Right kidney (tissue), 1 donor: ENCODE measurements around the gene CD58.

Source experiments
- DNase-seq: peaks from one replicate; pipeline ENCODE4 v3.0.0-alpha.2; 2016

The CD58 gene

DNA sequence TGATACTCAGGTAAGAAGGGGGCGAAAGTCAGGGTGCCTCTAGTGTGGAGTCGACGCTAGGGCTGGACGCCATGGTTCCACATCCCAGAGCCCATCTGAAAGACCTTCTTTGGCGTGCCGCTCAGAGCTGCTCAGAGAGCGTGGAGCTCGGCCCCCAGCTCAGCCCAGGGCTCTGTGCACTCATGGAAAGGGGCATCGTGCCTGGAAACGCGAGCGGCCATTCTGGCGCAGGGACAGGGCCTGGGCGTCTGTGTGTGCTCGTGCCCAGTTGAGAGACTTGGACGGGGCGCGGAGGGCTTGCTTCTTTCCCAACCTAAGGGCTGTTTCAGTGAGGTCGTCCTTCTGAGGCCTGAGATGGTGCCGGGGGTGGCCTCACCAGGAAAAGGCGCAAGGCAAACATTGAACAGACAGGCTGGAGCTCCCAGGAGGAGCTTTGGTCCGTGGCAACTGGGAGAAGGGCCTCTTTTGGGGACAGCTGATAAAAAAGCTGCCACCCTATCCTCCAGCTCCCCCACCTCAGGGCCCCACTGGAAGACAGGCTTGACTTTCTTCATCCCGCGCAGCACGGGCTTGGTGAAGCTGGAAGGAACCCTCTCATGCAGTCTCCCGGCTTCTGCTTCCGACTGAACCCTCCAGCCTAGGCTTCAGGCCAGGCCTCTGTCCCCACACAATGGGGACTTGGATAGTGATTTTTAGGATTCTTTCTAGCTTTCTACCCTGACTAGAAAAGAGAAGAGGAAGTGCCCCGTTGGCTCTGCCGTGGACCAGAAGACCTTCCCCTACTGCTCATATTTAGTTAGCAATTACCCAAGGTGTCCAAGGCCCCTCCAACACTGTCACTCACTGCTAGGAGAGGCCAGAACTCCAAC, 77.1 kb downstream of the CD58 start:
- DNase-seq, result no peak

DNA sequence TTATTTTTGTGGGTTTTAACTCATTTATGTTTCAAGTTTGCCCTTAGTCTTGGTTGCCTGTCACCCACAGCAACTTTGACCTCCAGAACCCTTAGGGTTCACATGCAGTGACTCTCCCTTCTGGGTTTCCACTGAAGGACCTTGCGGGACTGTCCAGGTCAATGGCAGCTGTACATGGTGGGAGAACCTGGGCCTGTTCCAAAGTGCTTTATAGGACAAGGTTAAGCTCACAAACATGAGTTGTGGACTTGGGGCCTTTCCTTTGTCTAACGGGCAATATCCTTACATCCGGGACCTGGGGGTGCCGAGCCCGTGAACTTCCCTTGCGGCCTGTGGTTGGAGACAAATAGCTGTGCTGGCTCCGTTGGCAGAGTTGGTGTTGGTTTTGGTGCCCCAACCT, 77.8 kb downstream of the CD58 start:
- DNase-seq, result no peak

GRCh38 chr1:116492358-116492811, 78.4 kb downstream of the CD58 start:
- DNase-seq, result no peak

DNA sequence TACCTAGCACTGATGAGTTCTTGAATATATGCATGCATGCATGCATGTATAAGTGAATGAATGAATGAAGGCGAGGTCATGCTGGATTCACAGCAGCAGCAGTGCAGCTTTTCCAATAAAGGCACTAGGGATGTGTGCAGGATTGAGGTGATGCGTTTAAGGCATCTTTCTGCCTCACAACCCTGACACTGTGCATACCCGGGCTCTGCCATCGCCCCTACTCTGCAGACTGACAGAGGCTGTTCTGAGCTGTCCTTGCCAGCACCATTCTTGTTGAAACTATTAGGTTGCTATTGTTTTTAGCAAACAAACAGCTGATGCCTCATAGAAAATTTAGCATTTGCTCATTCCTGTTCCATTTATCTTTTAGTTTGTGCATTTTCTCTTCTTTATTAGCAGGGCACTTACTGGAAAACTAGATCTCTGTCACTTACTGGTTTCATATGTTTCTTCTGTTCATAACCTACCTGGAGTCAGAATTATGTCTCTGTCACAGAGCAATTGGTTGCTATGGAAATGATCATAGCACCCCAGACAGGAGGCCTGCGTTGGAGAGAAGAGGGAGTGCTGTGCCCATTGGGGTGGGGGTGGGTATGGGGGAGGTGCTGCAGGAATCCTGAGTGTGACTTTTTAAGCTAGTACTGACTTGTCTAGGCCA, 79.0 kb downstream of the CD58 start:
- DNase-seq, result no peak

- DNase-seq, result no peak
Observed at GRCh38 chr1:116490588-116490987, 80.2 kb downstream of the CD58 start.

- no peak for DNase-seq
Observed at GRCh38 chr1:116489231-116489697, 81.6 kb downstream of the CD58 start.

DNA sequence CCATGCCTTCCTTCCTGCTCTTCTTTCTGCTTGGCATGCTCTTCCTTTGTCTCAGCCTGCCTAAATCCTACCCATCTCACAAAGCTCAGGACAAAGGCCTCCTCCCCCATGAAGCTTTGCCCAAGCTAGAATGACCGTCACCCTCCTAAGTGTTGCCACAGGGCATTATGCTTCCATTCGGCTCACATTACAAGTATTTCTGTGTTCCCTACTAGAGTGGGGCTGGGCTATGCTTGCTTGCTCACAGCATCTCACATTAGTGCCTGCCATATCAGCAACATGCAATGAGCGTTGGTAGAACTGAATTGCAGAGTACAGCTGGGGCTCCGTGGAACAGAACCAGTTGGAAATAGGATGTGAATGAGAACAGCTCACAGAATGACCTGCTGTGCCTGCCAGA, 82.8 kb downstream of the CD58 start:
- no peak for DNase-seq

- DNase-seq, result no peak
Observed at GRCh38 chr1:116487583-116487982, 83.2 kb downstream of the CD58 start.

GRCh38 chr1:116487031-116487430, 83.8 kb downstream of the CD58 start:
- no peak for DNase-seq

- DNase-seq, result no peak
Observed at GRCh38 chr1:116486424-116486823, 84.4 kb downstream of the CD58 start.

GRCh38 chr1:116485976-116486375, 84.8 kb downstream of the CD58 start:
- no peak for DNase-seq

DNA sequence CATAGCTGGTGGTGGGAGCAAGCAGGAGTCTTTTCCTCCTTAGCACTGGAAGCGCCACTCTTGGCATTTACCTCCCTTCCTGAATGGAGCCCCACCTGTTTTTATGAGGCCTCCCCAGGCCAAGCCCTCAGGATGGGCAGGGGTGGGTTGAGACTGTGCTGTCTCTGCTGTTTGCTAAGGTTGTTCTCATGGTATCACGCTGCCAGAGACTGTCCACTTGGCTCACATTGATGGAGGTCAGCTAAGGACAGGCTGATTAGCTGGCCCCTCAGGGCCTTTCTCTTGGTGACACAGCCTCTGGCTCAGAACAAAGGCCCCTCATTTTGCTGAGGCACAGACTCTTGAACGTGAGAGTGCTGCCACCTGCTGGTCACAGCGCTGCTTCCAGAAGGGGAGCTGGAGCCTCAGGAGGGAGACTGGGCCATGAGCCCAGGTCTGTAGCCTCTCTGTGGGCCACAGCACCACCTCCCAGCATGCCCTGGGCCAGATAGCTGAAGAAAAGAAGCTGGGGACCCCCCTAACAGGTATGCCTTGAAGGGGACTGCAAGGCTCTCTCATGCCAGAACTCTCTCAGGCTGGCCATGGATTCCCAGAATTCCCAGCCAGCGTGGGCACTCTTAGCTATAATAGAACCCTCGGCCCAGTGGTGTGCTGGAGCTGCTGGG, 85.6 kb downstream of the CD58 start:
- peak; percentile 72 for DNase-seq

DNA sequence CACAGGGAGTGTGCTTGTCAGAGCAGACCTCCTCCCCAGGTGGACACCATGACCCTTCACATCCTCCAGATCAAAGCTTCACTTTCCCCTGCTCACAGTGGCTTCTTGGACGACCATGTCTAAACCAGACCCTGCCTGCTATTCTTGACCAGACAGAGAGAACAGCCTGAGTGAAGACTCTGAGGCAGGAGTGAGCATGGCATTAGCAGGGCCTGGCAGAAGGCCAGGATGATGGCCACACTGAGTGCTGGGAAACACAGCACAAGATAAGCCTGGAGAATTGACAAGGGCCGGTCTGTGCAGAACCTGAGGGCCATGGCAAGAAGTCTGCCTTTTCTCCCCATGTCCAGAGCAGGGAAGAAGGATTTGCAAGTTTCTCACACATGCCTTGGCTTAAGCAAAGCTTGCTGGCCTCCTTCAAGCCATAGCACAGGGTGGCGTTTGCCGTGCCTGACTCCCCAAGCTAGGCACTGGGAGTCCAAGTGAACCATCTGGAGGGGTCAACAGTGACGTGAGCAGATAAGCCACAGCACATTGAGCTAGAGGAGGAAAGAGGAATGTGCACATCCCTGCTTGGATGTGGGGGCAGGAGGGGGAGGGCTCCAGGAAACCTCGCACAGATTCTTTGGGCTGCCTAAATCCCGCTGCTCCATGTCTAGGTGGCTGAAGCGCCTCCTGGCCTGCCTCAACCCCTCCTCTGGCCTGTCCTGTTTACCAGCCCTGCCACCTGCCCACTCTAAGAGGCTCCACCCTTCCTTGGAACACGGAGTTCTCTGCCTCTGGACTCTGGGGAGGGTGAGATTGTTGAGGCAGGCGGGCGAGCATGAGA, 87.1 kb downstream of the CD58 start:
- no peak for DNase-seq

- no peak for DNase-seq
Observed at GRCh38 chr1:116482490-116482889, 88.3 kb downstream of the CD58 start.

- DNase-seq, result no peak
Observed at GRCh38 chr1:116481934-116482333, 88.9 kb downstream of the CD58 start.

GRCh38 chr1:116478621-116479020, 92.2 kb downstream of the CD58 start:
- no peak for DNase-seq

GRCh38 chr1:116477429-116477828, 93.4 kb downstream of the CD58 start:
- DNase-seq, result no peak

- no peak for DNase-seq
Observed at GRCh38 chr1:116476321-116476720, 94.5 kb downstream of the CD58 start.

DNA sequence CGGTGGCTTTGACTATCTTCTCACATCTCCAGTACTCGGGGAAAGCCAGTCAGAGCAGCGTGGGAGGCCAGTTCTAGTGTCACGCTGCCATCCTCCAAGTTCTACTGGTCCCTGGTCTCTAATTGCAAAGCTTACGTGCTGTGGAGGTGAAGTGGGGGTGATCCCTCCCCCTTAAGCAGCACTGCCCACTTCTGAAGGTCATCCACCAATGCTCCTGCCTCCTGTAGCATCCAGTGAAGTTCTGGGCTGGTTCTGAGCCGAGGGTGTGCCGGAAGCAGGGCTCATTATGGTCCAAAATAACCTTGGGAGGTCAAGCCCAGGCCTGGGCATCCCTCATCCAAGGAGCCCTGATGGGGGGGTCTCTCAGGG, 95.0 kb downstream of the CD58 start:
- no peak for DNase-seq

GRCh38 chr1:116474921-116475849, 95.6 kb downstream of the CD58 start:
- DNase-seq, result no peak

- DNase-seq, result no peak
Observed at GRCh38 chr1:116472431-116472961, 98.3 kb downstream of the CD58 start.
